GM12872 (cell line): ENCODE results near the gene ZFYVE27.

ENCODE experiments used
- TF ChIP-seq, protein P1 (sequence below): IDR thresholded peaks from 3 replicates; pipeline ENCODE4 v1.5.1; 2011; ENCODE audit warnings: low read depth, mild to moderate bottlenecking, low read length, moderate library complexity; ENCODE audit not compliant: insufficient read depth

The ZFYVE27 gene

DNA sequence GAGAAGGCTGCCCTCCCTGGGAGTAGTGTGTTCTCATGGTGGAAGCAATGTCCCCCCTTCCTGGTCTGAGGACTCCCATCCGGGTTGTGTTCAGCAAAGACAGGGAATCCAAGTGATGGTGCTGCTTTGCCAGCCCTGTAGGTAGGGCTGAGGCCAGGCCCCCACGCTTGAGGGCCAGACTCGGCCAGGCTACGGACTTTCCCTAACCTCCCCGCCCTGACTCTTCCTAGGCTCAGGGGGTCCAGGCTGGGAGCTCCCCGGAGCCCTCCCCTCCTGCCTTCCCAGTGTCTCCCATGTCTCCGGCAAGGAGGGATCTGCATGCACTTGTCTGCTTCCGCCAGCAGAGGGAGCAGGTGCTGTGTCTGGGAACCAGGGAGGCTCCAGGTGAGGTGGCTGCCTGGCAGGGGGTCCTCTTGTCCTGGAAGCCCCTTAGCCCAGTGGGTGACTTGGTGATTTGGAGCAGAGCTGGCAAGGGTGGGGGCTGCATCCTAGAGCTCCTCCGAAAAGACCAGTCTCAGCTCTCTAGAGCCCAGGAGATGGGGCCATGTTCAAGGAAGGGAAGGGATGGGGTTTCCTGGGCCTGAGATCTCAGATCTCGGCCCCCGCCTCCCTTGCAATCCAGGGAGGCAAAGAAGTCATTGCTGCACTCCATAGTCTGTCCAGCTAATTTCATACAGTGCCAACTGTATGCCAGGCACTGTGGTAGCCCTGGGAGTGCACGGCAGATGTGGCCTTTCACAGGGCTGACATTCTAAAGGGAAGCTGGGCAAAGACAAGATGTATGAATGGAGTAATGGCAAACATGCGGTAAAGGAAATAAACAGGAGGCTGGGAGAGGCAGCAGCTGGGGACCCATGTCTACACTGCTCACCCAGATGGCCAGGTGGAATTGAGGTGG is 55.1 kb downstream of the ZFYVE27 start:
- TF ChIP-seq, protein P1, sequence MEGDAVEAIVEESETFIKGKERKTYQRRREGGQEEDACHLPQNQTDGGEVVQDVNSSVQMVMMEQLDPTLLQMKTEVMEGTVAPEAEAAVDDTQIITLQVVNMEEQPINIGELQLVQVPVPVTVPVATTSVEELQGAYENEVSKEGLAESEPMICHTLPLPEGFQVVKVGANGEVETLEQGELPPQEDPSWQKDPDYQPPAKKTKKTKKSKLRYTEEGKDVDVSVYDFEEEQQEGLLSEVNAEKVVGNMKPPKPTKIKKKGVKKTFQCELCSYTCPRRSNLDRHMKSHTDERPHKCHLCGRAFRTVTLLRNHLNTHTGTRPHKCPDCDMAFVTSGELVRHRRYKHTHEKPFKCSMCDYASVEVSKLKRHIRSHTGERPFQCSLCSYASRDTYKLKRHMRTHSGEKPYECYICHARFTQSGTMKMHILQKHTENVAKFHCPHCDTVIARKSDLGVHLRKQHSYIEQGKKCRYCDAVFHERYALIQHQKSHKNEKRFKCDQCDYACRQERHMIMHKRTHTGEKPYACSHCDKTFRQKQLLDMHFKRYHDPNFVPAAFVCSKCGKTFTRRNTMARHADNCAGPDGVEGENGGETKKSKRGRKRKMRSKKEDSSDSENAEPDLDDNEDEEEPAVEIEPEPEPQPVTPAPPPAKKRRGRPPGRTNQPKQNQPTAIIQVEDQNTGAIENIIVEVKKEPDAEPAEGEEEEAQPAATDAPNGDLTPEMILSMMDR = peak; percentile 96

DNA sequence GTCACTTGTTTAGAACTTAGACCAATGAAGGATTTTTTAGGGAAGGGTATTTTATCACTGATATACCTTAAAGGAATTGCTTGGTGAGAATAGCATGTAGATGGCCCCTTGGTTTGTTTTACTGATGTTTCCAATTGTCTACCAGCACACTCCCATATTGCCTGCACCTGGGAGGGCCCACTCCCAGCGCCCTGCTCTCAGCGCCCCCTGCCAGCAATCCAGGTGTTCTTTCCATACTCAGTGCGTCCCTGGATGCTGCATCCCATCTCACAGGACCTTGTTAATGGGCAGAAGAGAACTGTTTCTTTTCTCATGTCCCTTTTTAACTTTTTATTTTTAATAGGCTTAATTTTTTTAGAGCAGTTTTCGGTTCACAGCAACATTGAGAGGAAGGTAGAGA is 59.0 kb downstream of the ZFYVE27 start:
- TF ChIP-seq, protein P1 = no peak

DNA sequence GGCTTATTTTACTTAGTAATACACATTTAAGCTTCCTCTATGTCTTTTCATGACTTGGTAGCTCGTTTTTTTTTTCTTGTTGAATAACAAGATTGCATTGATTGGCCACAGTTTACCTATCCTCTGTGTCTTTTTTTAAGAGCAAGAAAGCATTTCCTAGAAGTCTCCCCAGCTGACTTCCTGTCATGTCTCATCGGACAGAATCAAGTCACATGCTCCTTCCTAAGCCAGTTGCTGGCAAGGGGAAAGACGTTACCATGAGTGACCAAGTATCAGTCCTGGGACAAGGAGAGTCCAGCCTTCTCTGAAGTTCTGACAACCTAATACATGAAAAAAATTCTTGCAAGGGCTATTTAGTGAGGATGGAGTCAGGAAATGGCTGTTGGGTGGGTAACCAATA is 59.7 kb downstream of the ZFYVE27 start:
- TF ChIP-seq, protein P1 = no peak

DNA sequence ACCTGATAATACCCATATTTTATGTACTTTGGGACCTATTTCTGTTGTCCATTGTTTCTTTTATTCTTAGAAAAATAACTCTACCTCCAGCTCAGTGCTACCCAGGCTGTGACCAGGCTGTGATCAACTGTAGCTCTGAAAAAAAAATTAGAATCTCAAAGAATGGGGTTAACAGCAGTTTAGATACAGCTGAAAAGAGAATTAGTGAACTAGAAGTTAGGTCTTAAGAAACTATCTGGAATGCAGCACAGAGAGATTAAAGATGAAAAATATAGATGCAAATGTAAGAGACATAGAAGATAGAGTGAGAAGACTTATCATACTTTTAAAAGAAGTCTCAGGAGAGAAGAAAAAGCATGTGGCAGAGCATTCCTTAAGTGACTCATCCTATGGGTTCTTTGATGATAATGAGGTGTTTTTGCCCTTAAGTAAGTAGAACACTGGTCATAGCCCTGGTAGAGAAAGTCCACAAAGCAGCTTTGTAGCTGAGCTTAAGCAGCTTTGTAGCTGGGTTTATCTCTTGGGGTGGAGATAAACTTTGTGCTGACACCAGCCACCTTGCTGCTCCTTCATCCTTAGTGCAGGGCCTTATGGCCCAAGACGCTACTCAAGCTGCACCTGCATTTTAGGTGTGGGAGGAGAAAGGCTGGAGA is 62.2 kb downstream of the ZFYVE27 start:
- TF ChIP-seq, protein P1 = no peak

DNA sequence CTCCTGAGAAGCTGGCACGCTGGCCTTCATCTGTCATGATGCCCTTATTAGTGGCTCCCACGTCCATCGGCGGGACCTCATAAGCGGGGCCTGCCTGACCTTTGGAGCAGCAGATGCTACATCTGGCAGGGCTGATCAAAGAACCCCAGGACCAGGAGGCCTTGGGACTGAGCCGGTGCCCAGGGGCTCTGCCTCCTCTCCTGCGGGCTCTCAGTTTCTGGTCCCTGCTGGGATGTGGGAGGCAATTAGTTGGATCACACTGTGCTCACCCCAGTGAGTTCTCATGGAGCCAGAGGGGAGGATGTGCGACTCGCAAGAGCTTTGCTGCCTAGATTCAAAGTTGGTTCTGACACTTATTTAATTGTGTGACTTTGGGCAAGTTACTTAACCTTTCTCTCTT is 63.5 kb downstream of the ZFYVE27 start:
- TF ChIP-seq, protein P1 = no peak

DNA sequence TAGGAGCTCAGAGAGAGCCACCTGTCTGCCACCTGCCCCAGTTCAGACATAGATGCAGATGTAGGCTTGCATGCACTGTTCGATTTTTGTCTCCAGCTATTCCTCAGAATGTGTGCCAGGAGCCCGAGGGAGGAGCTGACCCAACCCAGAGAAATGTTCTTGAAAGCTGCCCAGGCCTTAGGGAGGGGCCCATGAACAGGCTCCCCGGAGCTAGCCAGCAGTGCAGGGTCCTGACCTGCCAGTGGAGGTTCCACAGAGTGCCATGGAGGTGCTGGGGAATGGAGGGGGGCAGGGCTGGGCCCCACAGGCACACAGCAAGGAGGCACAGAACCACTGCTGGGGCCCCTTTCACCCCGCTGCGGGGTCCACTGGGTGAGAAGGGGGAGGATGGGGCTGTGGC is 64.5 kb downstream of the ZFYVE27 start:
- TF ChIP-seq, protein P1 = no peak

DNA sequence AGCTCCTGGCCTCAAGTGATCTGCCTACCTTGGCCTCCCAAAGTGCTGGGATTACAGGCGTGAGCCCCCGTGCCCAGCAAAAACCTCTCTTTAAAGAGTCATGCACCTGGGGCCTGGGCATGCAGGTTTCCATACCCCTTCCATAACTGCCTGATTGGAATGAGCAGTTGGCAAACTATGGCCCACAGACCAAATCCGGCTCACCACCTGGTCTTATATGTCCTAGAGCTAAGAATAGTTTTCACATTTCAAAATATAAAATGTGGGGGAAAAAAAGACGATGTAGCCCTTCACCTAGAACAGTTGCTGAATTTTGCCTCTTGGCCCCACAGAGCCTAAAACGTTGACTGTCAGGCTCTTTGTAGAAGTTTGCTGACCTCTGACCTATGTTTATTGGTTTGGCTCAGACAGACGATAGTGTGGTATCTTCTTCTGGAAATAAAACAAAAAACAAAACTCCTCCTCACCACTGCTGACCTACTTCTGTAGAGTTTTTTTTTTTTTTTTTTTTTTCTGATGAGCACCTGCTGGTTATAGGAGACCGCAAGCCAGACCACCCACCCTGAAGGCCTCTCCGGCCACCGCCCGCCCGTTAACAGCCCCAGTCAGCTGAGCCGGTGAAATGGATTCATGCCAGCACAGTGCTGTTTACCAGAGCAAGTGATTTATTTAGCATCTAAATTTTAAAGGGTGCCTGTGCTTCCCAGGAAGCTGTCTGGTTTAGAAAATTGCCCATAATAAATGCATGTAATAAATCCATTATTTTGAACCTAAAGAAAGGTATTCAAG is 68.4 kb downstream of the ZFYVE27 start:
- TF ChIP-seq, protein P1 = no peak
